Adrenal gland (tissue), 5 donors: ENCODE data around the gene GATAD2A.

Source experiments
- POLR2A ChIP-seq, 2 donors: fragments of 450-650 bp; IDR thresholded peaks; one replicate each; pipeline ENCODE4 v1.6.1; 2017; ENCODE audit warnings: antibody characterized with exemption in 2 of 2, mild to moderate bottlenecking in 2 of 2, moderate library complexity in 1 of 2
- TF ChIP-seq, protein P1 (sequence below), 6 experiments: fragments of 450-650 bp in 4 of 6; fragments of 200-600 bp in 2 of 6; sonication (generic) in 1 of 6; IDR thresholded peaks; 1 replicate in 5 of 6; 2 replicates in 1 of 6; pipeline versions ENCODE4 v1.5.1 to v1.8.0; 2016 to 2021; ENCODE audit warnings: antibody characterized with exemption in 6 of 6, mild to moderate bottlenecking in 2 of 6, moderate library complexity in 1 of 6
- donor health status: DM: no; HTN: no; CAD: no.

DNA sequence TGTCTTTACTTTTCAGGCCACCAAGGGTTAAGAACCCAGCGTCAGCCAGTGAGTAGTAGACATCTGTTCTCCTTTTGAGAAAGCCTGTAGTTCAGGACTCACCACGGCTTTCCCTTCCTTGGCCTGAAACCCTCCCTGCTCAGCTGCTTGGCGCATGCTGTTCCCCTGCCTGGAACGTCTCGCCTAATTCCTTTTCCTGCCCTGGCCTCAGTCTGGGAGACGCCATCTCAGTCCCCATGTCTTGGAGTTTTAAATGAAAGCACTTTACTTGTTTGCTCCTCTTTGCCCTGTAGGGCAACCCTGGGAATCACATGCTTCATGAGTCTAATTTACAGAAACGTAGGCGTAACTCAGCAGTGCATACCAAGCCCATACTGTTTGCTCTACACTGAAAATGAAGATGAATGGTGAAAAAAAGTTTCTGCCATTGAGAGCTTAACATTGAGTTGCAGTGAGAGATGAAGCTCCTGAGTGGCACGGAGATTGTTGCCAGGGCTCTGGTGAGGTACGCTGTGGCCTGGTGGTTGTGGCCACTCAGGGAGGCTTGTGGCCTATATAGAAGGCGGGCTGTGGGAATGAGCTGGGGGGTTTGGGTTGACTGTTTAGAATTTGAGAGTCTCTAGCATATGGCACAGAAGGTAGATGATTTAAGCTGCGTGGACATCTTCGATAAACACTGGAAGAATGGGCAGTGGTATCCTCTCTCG lies 52.8 kb downstream of the GATAD2A start:
- TF ChIP-seq, protein P1, sequence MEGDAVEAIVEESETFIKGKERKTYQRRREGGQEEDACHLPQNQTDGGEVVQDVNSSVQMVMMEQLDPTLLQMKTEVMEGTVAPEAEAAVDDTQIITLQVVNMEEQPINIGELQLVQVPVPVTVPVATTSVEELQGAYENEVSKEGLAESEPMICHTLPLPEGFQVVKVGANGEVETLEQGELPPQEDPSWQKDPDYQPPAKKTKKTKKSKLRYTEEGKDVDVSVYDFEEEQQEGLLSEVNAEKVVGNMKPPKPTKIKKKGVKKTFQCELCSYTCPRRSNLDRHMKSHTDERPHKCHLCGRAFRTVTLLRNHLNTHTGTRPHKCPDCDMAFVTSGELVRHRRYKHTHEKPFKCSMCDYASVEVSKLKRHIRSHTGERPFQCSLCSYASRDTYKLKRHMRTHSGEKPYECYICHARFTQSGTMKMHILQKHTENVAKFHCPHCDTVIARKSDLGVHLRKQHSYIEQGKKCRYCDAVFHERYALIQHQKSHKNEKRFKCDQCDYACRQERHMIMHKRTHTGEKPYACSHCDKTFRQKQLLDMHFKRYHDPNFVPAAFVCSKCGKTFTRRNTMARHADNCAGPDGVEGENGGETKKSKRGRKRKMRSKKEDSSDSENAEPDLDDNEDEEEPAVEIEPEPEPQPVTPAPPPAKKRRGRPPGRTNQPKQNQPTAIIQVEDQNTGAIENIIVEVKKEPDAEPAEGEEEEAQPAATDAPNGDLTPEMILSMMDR (IDR thresholded peaks at IDR 0.05): no peak
- TF ChIP-seq POLR2A (IDR thresholded peaks at IDR 0.05): no peak
